ENCODE results near the gene PRR20B. TPM values are rescaled to one million over a fixed set of nuclear protein-coding genes. Genes with fewer than 3 reads are reported as not detected.
"Not testable (repeated sequence)": the region's sequence is repeated elsewhere in the genome, so short reads cannot be mapped to it uniquely, and the experiment has no call there.

Gene PRR20B
- total RNA-seq, 1 donor from 2014 or later: not detected

- DNase-seq (ENCODE audit: low read depth); H3K4me3 ChIP-seq (ENCODE audit: low read depth, low read length): not testable (repeated sequence)
Observed at GRCh38 chr13:57166897-57167296, 19.6 kb downstream of the PRR20B start, which contains the start of gene PRR20E. Gene PRR20E, plus strand, starts transcription at chr13:57167197. Its CDS starts 387 bp downstream, at chr13:57167584.

GRCh38 chr13:57191667-57192066 lies 44.4 kb downstream of the PRR20B start:
- DNase-seq (ENCODE audit: low read depth): no peak
- H3K4me3 ChIP-seq (ENCODE audit: low read depth, low read length): no peak overlapping the region
- TF ChIP-seq CTCF (conservative IDR thresholded peaks at IDR 0.05; ENCODE audit: low read depth, low read length): no peak

Other genes with a start within 250 kb of the PRR20B start
- gene PRR20A, start 6.6 kb upstream of the PRR20B start, total RNA-seq: not detected in 2 replicates
- not detected in 2 replicates for gene PRR20C, start 6.6 kb downstream of the PRR20B start, total RNA-seq
- gene PRR20D, start 13.1 kb downstream of the PRR20B start, total RNA-seq: not detected in 2 replicates
- not detected in 2 replicates for gene PRR20E, start 19.7 kb downstream of the PRR20B start, total RNA-seq

Data from epithelial cell of proximal tubule (primary cell).